OCI-LY1 (cell line): Measurements from ENCODE around the gene YIF1A.
"Not testable (repeated sequence)": the region's sequence is repeated elsewhere in the genome, so short reads cannot be mapped to it uniquely, and the experiment has no call there.

Source experiments
- H2AFZ ChIP-seq: fragments of 200-600 bp; sonication (generic), shearing (Covaris generic); 2 replicates; pipeline ENCODE4 v1.6.0; 2014; ENCODE audit warnings: antibody characterized with exemption, mild to moderate bottlenecking, low read length
- H3F3A ChIP-seq: fragments of 200-600 bp; sonication (generic), shearing (Covaris generic); 2 replicates; pipeline ENCODE4 v1.6.0; 2014; ENCODE audit warnings: mild to moderate bottlenecking, antibody characterized with exemption, low read length, moderate library complexity; ENCODE audit not compliant: insufficient read depth
- H3K27ac ChIP-seq: fragments of 200-600 bp; sonication (generic); 2 replicates; pipeline ENCODE4 v1.5.1; 2014; ENCODE audit warnings: low read length, mixed run types, mild to moderate bottlenecking, low read depth; ENCODE audit not compliant: poor library complexity, severe bottlenecking
- H3K27me3 ChIP-seq: fragments of 200-600 bp; sonication (generic); 2 replicates; pipeline ENCODE4 v1.6.0; 2014; ENCODE audit warnings: antibody characterized with exemption, mild to moderate bottlenecking, low read length, moderate library complexity; ENCODE audit not compliant: insufficient read depth
- H3K36me3 ChIP-seq: fragments of 200-600 bp; sonication (generic); 2 replicates; pipeline ENCODE4 v1.6.1; 2014; ENCODE audit warnings: mild to moderate bottlenecking, antibody characterized with exemption, low read length, moderate library complexity, mixed read lengths; ENCODE audit not compliant: insufficient read depth
- H3K4me1 ChIP-seq: fragments of 200-600 bp; sonication (generic); 2 replicates; pipeline ENCODE4 v1.5.1; 2014; ENCODE audit warnings: mild to moderate bottlenecking, low read length, moderate library complexity; ENCODE audit not compliant: insufficient read depth, severe bottlenecking
- H3K4me2 ChIP-seq: fragments of 200-600 bp; sonication (generic), shearing (Covaris generic); 2 replicates; pipeline ENCODE4 v1.6.1; 2014; ENCODE audit warnings: low read length
- H3K4me3 ChIP-seq: fragments of 200-600 bp; sonication (generic); 2 replicates; pipeline ENCODE4 v1.5.1; 2014; ENCODE audit warnings: low read length, low read depth, mild to moderate bottlenecking, mixed read lengths; ENCODE audit not compliant: poor library complexity, severe bottlenecking
- H3K79me2 ChIP-seq: fragments of 200-600 bp; shearing (Covaris generic); 2 replicates; pipeline ENCODE4 v1.6.1; 2016; ENCODE audit warnings: mixed run types, low read length, mixed read lengths; ENCODE audit not compliant: insufficient read depth
- H3K9ac ChIP-seq: fragments of 200-600 bp; sonication (generic), shearing (Covaris generic); 2 replicates; pipeline ENCODE4 v1.6.1; 2014; ENCODE audit warnings: mild to moderate bottlenecking, low read length, mixed read lengths
- H3K9me2 ChIP-seq: fragments of 200-600 bp; sonication (generic), shearing (Covaris generic); 2 replicates; pipeline ENCODE4 v1.6.1; 2014; ENCODE audit warnings: low read depth, mild to moderate bottlenecking, low read length, mixed read lengths
- H3K9me3 ChIP-seq: fragments of 200-600 bp; shearing (Covaris generic); 2 replicates; pipeline ENCODE4 v1.6.1; 2014; ENCODE audit warnings: low read length, mixed read lengths
- H4K20me1 ChIP-seq: fragments of 200-600 bp; sonication (generic), shearing (Covaris generic); 2 replicates; pipeline ENCODE4 v1.6.0; 2016; ENCODE audit warnings: mild to moderate bottlenecking, low read length; ENCODE audit not compliant: insufficient read depth
- EZH2 ChIP-seq: fragments of 200-600 bp; sonication (generic), shearing (Covaris generic); IDR thresholded peaks from 2 replicates; pipeline ENCODE4 v1.8.0; 2017; ENCODE audit warnings: borderline replicate concordance, mixed run types, mild to moderate bottlenecking, antibody characterized with exemption, low read length, moderate library complexity, mixed read lengths
- TF ChIP-seq, protein P1 (sequence below): fragments of 200-600 bp; sonication (generic), shearing (Covaris generic); IDR thresholded peaks from 2 replicates; pipeline ENCODE4 v1.5.1; 2017; ENCODE audit warnings: mild to moderate bottlenecking, antibody characterized with exemption, low read length, moderate library complexity, mixed read lengths

The YIF1A gene

GRCh38 chr11:66278363-66279091 is 10.4 kb downstream of the YIF1A start:
- H3K27me3 ChIP-seq, result no peaks in the 10 kb centered on the region
- H3K4me3 ChIP-seq, result no peak overlapping the region
- H3K4me2 ChIP-seq, result peak overlapping the region; percentile 27; the same call in 1 of the 2 replicates
- H3F3A ChIP-seq, result 0 out of 2 replicates have a peak, but pooled peaks cover 5% of the 10 kb centered on the region
- H3K36me3 ChIP-seq, result peaks cover 26% of the 10 kb centered on the region
- H4K20me1 ChIP-seq, result no peaks in the 10 kb centered on the region
- H2AFZ ChIP-seq, result no peak overlapping the region
- no peaks in the 10 kb centered on the region for H3K79me2 ChIP-seq
- H3K9me2 ChIP-seq, result no peaks in the 10 kb centered on the region
- H3K9ac ChIP-seq, result no peak overlapping the region
- H3K4me1 ChIP-seq, result peaks cover 18% of the 10 kb centered on the region
- no peak for TF ChIP-seq EZH2
- TF ChIP-seq, protein P1, sequence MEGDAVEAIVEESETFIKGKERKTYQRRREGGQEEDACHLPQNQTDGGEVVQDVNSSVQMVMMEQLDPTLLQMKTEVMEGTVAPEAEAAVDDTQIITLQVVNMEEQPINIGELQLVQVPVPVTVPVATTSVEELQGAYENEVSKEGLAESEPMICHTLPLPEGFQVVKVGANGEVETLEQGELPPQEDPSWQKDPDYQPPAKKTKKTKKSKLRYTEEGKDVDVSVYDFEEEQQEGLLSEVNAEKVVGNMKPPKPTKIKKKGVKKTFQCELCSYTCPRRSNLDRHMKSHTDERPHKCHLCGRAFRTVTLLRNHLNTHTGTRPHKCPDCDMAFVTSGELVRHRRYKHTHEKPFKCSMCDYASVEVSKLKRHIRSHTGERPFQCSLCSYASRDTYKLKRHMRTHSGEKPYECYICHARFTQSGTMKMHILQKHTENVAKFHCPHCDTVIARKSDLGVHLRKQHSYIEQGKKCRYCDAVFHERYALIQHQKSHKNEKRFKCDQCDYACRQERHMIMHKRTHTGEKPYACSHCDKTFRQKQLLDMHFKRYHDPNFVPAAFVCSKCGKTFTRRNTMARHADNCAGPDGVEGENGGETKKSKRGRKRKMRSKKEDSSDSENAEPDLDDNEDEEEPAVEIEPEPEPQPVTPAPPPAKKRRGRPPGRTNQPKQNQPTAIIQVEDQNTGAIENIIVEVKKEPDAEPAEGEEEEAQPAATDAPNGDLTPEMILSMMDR, result no peak
- no peaks in the 10 kb centered on the region for H3K9me3 ChIP-seq
- no peak overlapping the region for H3K27ac ChIP-seq

DNA sequence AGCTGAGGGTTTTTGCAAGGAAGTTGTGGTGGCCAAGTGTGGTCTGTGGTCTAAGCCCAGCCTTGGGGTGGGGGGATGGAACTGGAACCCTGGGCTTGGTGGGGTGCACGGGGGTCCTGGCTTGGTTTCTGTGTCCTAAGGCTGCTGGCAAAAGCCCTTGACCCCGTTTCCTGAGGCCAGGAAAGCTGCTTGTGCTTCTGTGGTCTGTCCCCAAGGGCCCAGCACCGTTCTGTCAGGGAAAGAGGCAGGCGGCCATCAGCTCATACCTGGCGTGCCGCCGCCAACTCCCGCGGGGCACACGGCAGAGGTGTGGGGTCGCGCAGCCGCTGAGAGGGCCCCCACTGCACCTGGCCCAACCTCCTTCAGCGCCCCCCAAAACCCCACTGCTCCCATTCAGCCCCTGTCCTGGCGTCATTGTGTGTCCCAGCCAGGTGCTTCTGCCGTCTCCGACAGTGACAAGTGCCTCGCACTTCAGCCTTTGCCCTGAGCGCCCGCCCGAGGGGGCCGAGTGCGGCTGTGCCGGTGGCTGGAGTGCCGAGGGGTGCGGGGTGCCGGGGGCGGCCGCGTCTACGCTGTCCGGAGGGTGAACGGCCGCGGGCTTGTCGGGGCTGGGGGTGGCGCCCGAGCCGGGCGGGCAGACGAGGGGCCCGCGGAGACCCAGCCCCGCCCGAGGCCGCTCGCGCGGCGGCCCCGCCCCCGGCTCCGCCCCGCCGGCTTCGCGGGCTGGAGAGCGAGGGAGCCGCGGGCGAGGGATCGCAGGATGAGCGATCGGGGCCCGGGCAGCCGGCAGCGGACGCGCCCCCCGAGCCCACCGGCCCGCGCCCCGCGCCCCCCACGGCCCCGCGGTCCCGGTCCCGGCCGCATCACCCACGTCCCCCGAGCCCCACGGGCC is 11.2 kb downstream of the YIF1A start, which contains the start of gene CNIH2:
CNIH2 (plus strand) TSS at position 705 of the 892 bp plus-strand sequence. CDS start 282 bp downstream, outside the sequence.
- Histone ChIP-seq H3K9me2 (no peaks in the 10 kb centered on the region), H3K9me3 (no peaks in the 10 kb centered on the region), H2AFZ (no peak within 1 kb of the TSS), H3K27me3 (no peaks in the 10 kb centered on the region), H4K20me1 (no peaks in the 10 kb centered on the region), H3K9ac (no peak within 1 kb of the TSS; the same call in 1 of the 2 replicates), H3K79me2 (no peaks in the 10 kb centered on the region), H3K27ac (no peak within 1 kb of the TSS), H3K4me1 (peaks cover 14% of the 10 kb centered on the region), H3F3A (0 out of 2 replicates have a peak, but pooled peaks cover 5% of the 10 kb centered on the region), H3K4me2 (peak within 1 kb of the TSS; percentile 61), H3K4me3 (peak within 1 kb of the TSS; percentile 49), H3K36me3 (peaks cover 34% of the 10 kb centered on the region)
- TF ChIP-seq, protein P1, result no peak
- TF ChIP-seq EZH2, result no peak

DNA sequence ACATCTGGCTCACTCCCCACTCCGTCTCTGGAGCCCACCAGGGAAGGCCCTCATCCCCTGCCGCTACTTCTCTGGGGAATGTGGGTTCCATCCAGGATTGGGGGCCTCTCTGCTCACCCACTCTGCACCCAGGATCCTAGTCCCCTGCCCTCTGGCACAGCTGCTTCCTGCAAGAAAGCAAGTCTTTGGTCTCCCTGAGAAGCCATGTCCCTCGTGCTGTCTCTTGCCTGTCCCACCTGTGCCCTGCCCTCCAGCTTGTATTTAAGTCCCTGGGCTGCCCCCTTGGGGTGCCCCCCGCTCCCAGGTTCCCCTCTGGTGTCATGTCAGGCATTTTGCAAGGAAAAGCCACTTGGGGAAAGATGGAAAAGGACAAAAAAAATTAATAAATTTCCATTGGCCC is 11.9 kb downstream of the YIF1A start:
- H3F3A ChIP-seq, H3K9me3 ChIP-seq, H3K9ac ChIP-seq, H4K20me1 ChIP-seq, H2AFZ ChIP-seq, H3K27me3 ChIP-seq, H3K4me1 ChIP-seq, H3K4me3 ChIP-seq, H3K79me2 ChIP-seq, H3K27ac ChIP-seq, H3K9me2 ChIP-seq: not testable (repeated sequence)
- H3K4me2 ChIP-seq, result peak overlapping the region; percentile 61; the same call in 1 of the 2 replicates
- peaks cover 40% of the 10 kb centered on the region for H3K36me3 ChIP-seq

- not testable (repeated sequence) for H3K9ac ChIP-seq, H3K4me1 ChIP-seq, H3K27me3 ChIP-seq, H2AFZ ChIP-seq, H4K20me1 ChIP-seq, H3K27ac ChIP-seq, H3K4me2 ChIP-seq, H3K4me3 ChIP-seq, H3F3A ChIP-seq, H3K79me2 ChIP-seq, H3K9me3 ChIP-seq, H3K9me2 ChIP-seq
- peaks cover 44% of the 10 kb centered on the region for H3K36me3 ChIP-seq
Measured at GRCh38 chr11:66276619-66277018, 12.3 kb downstream of the YIF1A start.
